Measurements from ENCODE around the gene FAM76A. TPM values are rescaled to one million over a fixed set of nuclear protein-coding genes. Genes with fewer than 3 reads are reported as not detected.

FAM76A gene
- total RNA-seq, 1 experiment from 2014 or later = 17.9 TPM

GRCh38 chr1:27682351-27682944 lies 43.3 kb upstream of the FAM76A start:
- TF ChIP-seq CTCF (conservative IDR thresholded peaks at IDR 0.05; ENCODE audit: low read depth, low read length) (no peak), EZH2 (IDR thresholded peaks at IDR 0.05; ENCODE audit: borderline replicate concordance, low read depth, low read length, poor library complexity, severe bottlenecking) (no peak)
- intact Hi-C loops (cut with micrococcal nuclease; ENCODE audit: unreplicated experiment) = no loop called here
- POLR2A ChIA-PET (ENCODE audit: low non-redundant PET) = no interaction called here
- Histone ChIP-seq H3K4me3 (ENCODE audit: low read depth, low read length, poor library complexity, severe bottlenecking) (no peak overlapping the region), H3K27me3 (replicated peaks; ENCODE audit: insufficient read depth, low read depth, low read length, poor library complexity) (no peaks in the 10 kb centered on the region), H3K27ac (ENCODE audit: low read depth, low read length, poor library complexity, severe bottlenecking) (no peak overlapping the region), H3K36me3 (ENCODE audit: insufficient read depth, low read length, poor library complexity, severe bottlenecking) (no peaks in the 10 kb centered on the region), H3K4me1 (ENCODE audit: insufficient read depth, low read length, poor library complexity, severe bottlenecking) (no peaks in the 10 kb centered on the region), H3K9me3 (ENCODE audit: low read depth, low read length, poor library complexity, severe bottlenecking) (peaks cover 8% of the 10 kb centered on the region)
- CTCF ChIA-PET = no interaction called here
- no TSS peak for BruUV-seq (replicated peaks)
- no peak for DNase-seq (ENCODE audit: low spot score)

GRCh38 chr1:27684176-27684575 lies 41.6 kb upstream of the FAM76A start:
- BruUV-seq (replicated peaks) = no TSS peak

GRCh38 chr1:27686223-27686990 lies 39.4 kb upstream of the FAM76A start:
- POLR2A ChIA-PET (ENCODE audit: low non-redundant PET) = no interaction called here
- Histone ChIP-seq H3K27ac (ENCODE audit: low read depth, low read length, poor library complexity, severe bottlenecking) (no peak overlapping the region), H3K9me3 (ENCODE audit: low read depth, low read length, poor library complexity, severe bottlenecking) (no peaks in the 10 kb centered on the region), H3K4me1 (ENCODE audit: insufficient read depth, low read length, poor library complexity, severe bottlenecking) (no peaks in the 10 kb centered on the region), H3K27me3 (replicated peaks; ENCODE audit: insufficient read depth, low read depth, low read length, poor library complexity) (peaks cover 3% of the 10 kb centered on the region), H3K36me3 (ENCODE audit: insufficient read depth, low read length, poor library complexity, severe bottlenecking) (no peaks in the 10 kb centered on the region), H3K4me3 (ENCODE audit: low read depth, low read length, poor library complexity, severe bottlenecking) (no peak overlapping the region)
- CTCF ChIA-PET = no interaction called here
- intact Hi-C loops (cut with micrococcal nuclease; ENCODE audit: unreplicated experiment) = no loop called here
- DNase-seq (ENCODE audit: low spot score) = no peak
- BruUV-seq (replicated peaks) = no TSS peak
- TF ChIP-seq CTCF (conservative IDR thresholded peaks at IDR 0.05; ENCODE audit: low read depth, low read length) = no peak
- TF ChIP-seq EZH2 (IDR thresholded peaks at IDR 0.05; ENCODE audit: borderline replicate concordance, low read depth, low read length, poor library complexity, severe bottlenecking) = no peak

More at GRCh38 chr1:27684176-27684575, 41.6 kb upstream of the FAM76A start:
- CTCF ChIA-PET = no interaction called here
- intact Hi-C loops (cut with micrococcal nuclease; ENCODE audit: unreplicated experiment) = no loop called here
- Histone ChIP-seq H3K36me3 (ENCODE audit: insufficient read depth, low read length, poor library complexity, severe bottlenecking) (no peaks in the 10 kb centered on the region), H3K4me1 (ENCODE audit: insufficient read depth, low read length, poor library complexity, severe bottlenecking) (no peaks in the 10 kb centered on the region), H3K9me3 (ENCODE audit: low read depth, low read length, poor library complexity, severe bottlenecking) (peaks cover 8% of the 10 kb centered on the region), H3K27ac (ENCODE audit: low read depth, low read length, poor library complexity, severe bottlenecking) (no peak overlapping the region), H3K4me3 (ENCODE audit: low read depth, low read length, poor library complexity, severe bottlenecking) (no peak overlapping the region), H3K27me3 (replicated peaks; ENCODE audit: insufficient read depth, low read depth, low read length, poor library complexity) (no peaks in the 10 kb centered on the region)
- no peak for TF ChIP-seq EZH2 (IDR thresholded peaks at IDR 0.05; ENCODE audit: borderline replicate concordance, low read depth, low read length, poor library complexity, severe bottlenecking)
- TF ChIP-seq CTCF (conservative IDR thresholded peaks at IDR 0.05; ENCODE audit: low read depth, low read length) = no peak
- POLR2A ChIA-PET (ENCODE audit: low non-redundant PET) = interaction anchor here (0.7 kb wide), 1 partner anchor 17 kb away, joined by 5 read pairs; no protein-coding TSS in a partner anchor
- no peak for DNase-seq (ENCODE audit: low spot score)
